Measurements from ENCODE around the gene NR2C1.

GRCh38 chr12:95003921-95004272 lies 69.5 kb downstream of the NR2C1 start:
- TF ChIP-seq, protein P1, sequence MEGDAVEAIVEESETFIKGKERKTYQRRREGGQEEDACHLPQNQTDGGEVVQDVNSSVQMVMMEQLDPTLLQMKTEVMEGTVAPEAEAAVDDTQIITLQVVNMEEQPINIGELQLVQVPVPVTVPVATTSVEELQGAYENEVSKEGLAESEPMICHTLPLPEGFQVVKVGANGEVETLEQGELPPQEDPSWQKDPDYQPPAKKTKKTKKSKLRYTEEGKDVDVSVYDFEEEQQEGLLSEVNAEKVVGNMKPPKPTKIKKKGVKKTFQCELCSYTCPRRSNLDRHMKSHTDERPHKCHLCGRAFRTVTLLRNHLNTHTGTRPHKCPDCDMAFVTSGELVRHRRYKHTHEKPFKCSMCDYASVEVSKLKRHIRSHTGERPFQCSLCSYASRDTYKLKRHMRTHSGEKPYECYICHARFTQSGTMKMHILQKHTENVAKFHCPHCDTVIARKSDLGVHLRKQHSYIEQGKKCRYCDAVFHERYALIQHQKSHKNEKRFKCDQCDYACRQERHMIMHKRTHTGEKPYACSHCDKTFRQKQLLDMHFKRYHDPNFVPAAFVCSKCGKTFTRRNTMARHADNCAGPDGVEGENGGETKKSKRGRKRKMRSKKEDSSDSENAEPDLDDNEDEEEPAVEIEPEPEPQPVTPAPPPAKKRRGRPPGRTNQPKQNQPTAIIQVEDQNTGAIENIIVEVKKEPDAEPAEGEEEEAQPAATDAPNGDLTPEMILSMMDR (IDR thresholded peaks at IDR 0.05) = no peak
- no peak for TF ChIP-seq POLR2A (IDR thresholded peaks at IDR 0.05)
- TF ChIP-seq EP300 (IDR thresholded peaks at IDR 0.05) = no peak
